Retina (tissue), 1 donor: Measurements from ENCODE around the gene GINS2.

Source experiments
- DNase-seq: peaks from one replicate; pipeline ENCODE4 v3.0.0-alpha.2; 2016

Gene GINS2

DNA sequence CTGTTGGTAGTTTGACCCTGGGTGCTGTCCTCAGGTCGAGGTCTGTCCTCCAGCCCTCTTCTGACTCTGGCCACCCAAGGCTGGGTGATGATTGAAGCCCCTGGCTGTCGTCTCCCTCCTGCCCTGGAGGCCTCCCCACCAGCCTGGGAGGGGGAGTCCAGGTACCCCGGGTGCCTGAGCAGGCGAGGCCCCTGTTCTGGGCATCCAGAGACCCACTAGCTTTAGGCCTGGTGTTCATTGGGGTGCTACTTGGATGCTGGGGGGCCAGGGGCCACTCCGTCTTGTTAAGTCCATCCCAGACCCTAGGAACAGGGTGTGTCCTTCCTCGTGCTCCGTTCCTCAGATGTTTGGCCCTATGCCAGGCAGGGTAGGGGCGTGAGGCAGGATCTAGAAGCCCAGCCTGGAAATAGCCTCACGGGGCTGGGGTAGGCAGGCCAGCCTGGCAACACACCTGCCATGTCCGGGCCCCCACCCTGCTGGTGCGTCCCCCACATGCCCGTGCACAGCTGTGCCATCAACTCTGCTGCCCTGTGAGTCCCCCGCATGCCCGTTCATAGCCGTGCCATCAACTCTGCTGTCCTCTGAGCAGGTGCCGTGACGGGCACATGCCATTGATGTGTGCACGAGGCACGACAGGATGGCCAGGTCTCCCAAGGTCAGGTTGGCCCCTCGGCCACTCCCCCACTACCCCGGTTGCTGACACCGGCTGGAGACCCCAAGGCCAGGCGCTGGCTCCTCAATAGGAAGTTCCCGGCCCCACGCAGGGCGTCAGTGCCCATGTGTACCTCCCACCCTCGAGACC is 36.9 kb downstream of the GINS2 start:
- peak; percentile 67 for DNase-seq

DNA sequence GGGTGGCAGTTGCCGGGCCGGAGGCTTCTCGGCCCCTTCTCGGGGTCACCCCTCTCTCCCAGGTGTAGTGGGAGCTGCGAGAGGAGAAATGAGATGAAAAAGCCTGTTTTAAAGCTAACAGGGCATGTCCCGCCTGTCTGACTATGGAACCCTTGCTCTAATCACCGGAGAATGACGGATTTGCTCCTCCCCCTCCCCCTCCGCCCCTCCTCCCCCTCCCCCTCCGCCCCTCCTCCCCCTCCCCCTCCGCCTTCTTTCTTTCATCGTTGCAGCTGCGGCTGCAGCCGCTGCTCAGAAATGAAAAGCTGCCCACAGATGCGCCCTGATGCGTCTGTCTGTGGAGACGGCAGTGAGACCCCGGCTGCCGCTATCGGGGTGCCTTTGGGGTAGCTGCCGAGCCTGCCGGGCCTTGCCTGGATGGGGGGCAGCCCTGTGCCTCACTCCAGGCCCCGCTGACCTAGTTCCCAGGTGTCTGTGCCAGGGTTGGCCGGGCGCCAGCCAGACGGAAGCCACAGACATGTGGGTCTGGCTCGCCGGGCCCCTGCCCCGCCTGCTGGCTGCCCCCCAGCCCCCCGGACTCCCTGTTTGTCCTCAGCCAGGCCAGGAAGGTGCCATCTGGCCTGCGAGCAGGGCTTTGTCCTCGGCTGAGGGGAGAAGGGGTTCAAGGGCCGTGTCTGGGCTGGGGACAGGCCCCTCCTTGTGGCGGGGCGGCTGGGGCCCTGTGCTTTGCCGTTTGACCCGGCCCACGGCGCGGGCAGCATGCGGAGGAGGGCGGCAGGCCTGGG is 37.7 kb downstream of the GINS2 start:
- peak; percentile 86 for DNase-seq

DNA sequence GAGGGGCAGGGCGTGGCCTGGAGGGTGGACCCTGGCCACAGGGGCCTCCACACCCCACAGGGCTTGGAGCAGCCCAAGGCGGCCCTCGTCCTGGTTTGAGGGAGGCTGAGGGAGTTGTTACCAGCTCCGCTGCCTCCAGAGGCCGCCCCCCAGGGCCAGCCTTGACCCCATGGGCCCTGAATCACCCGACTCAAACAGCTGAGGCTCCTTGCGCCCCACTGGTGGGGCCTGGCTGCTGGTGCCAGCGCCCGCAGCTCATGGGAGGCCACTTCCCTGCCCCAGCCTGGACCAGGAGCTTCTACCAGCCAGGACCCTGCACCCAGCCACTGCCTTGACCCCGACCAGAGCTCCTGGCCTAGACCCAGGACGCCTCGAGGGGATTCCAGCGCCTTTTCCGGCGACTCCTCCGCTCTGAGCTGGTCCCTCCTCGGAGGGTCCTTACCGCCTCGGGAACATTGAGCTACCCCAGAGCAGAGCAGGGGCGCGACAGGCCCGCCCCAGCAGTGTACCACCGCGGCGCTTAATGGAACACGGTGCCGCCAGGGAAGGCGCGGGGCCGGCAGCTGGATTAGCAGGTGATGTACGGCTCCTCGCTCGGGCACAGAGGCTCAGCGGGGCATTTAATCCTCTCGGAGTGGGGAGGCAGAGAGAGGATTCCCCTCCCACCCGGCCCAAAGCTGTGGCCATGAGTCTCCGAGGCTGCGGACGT is 38.5 kb downstream of the GINS2 start:
- peak; percentile 84 for DNase-seq

DNA sequence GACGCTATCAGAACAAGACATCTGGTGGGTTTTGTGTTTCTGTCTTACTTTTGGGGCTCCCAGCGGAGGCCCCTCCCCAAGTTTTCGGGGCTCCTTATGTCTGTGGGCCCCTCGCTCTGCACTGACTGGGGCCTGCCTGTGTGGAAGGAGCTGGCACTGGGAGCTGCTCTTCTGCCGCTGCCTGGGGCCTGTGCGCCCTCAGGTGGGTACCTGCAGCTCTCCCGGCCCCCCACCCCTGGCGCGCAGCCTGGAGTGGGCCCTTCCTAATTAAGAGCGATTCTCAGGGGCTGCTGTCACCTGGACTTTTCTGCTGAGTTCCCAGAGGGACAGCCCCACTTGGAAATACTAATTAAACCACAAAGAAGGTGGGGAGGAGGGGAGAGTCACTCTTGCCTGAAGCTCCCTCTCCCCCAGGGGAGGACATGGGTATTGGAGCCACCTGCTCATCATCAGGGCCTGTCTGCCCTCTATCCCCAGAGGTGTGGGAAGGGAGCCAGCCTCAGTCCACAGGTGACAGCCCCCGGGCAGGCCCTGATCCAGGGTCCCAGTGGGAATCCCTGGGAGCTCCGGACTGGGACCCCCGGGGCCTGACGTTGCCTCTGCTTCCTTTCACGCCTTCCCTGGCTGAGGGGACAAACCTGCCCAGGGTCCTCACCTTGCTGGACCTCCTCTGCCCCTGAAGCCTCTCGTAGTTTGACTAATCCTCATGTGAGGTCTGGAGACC is 39.2 kb downstream of the GINS2 start:
- peak; percentile 51 for DNase-seq

DNA sequence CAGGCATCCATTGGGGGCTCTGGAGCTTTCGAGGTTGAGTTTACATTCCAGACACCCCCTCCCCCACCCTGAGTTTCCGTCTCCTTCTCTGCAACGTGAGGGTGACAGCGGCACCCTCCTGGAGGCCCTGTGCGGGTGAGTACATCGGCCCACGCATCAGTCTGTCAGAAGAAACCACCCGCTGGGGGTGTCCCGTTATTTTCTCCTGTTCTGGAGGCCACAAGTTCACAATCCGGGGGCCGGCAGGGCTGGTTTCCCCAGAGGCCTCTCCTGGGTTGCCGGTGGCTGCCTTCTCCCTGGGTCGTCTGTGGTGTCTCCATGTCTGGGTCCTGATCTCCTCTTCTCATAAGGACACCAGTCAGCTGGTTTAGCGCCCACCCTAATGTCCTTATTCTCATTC is 39.9 kb downstream of the GINS2 start:
- DNase-seq = peak; percentile 48

DNA sequence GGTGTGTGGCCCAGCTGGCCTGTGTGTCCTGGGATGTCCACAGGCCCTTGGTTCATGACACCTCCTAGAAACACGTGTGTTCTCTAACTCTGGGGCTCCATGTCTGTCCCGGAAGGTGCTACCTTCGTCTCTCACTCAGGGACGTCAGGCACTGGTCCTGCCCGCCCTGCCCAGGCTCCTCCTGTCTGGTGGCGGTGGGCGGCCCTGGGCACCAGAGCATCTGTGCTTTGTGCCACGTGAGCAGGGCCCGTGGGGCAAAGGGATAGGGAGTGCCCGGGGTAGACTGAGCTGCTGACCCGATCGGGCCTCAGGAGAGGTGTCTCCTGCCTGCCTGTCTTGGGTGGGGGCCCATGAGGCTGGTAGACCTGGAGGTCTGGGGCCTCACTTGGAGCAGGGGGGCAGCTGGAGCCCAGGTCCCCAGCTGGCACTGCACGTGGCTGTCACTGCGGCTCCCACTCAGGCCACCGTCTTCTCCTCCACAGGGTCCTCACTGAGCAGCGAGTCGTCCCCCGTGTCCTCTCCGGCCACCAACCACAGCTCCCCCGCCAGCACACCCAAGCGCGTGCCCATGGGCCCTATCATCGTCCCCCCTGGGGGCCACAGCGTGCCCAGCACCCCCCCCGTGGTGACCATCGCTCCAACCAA is 40.6 kb downstream of the GINS2 start:
- no peak for DNase-seq

DNA sequence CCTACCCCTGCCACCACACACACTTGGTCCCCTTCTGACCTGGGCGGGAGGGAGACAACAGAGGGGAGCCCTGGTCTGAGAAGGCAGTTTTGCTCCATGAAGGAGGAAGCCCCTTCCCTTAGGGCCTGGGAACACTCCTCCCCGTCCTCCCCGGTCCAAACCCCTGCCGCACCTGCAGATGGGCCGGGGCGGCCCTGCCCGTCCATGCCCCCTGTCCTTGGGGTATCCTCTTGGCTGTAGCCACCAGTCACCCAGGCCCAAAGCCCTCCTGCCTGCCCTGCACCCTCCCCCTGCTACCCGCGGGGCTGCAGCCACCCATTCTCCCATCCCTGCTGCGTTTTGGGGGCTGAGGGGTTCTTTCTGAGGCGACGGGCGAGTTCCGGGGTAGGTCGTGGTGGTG is 41.8 kb downstream of the GINS2 start:
- DNase-seq = no peak

DNA sequence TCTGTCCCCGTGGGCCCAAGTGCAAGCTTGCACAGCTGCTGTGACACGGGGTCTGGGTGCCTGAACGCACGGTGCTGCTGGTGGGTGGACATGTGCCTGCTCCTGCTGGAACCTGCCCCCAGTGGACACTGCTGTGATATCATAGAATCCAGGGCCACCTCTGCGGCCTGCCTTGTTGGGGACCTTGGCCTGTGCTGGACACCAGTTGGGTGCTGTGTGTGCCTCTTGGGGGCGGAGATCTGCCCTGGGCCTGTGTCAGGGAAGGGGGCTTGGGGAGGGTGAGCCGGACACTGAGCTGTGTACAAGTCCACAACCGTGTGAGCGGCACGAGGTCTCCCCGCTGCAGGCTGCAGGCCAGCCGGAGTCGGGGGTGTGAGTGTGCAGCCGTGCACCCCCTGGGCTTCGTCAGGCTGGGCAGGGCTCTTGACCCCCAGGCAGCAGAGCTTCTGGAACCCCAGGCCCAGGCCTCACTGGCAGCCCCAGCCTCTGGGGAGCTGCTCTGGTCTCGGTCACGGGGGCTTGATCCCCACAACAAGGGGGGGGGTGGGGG is 42.3 kb downstream of the GINS2 start:
- DNase-seq = no peak

DNA sequence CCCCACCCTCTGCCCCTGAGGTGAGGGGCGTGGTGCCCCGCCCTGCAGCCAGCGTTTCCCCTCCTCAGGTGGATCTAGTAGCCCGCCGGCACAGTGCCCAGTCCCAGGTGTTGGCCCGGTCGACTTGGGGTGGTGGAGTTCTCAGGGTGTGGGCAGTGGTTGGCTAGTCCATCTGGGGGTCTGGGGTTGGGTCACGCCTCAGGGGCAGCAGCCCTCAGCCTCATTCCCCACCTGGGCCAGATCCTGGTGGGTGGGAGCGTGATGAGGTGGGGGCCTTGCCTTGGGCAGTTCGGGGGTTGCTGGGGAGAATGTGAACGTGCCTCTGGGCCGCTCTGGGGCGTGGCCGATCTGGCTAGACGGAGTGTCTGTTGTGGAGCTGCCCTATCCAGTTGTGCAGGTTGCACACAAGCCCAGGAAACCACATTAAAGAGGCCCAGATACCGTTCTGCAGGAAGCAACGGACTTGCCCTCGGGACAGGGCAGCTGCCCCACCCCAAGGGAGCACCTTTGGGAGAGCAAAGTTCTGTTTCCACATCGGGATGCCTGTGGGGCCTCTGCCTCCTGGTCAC is 43.6 kb downstream of the GINS2 start:
- no peak for DNase-seq

DNA sequence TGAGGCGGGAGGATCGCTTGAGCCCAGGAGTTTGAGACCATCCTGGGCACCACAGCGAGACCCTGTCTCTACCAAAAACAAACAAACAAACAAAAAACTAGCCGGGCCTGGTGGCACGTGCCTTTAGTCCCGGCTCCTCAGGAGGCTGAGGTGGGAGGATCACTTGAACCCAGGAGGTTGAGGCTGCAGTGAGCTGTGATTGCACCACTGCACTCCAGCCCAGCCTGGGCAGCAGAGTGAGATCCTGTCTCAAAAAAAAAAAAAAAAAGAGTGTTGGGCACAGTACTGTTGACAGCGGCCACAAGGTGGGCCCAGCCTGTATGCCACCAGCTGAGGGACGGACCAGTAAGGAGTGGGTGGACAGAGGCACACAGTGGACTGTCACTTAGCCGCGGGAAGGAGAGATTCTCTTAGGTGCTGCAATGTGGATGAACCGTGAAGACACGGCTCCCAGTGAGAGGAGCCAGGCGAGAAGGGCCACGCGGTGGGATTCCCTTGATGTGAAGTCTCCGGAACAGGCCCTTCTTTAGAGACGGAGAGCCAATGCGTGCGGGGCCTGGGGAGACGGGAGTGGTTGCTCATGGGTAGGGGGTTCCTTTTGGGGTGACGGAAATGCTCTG is 44.6 kb downstream of the GINS2 start:
- no peak for DNase-seq

DNA sequence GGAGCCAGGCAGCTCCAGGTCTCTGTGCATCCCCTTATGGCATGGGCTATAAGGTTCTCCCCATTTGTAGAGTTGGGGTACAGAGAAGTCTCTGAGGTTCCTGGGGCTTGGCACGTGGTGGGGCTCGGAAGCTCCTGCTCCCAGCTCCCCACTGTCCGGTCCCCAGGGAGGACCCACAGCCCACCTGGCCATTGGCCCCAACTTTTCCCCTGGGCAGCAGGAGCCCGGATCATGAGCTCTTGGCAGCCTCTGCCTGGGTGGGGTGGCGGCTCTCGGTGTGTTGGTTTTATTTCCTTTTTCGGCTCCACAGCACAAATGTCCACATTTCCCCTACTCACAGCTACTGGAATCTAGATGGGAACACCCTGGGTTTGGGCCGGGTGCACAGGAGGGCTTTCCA is 45.1 kb downstream of the GINS2 start:
- DNase-seq = no peak

DNA sequence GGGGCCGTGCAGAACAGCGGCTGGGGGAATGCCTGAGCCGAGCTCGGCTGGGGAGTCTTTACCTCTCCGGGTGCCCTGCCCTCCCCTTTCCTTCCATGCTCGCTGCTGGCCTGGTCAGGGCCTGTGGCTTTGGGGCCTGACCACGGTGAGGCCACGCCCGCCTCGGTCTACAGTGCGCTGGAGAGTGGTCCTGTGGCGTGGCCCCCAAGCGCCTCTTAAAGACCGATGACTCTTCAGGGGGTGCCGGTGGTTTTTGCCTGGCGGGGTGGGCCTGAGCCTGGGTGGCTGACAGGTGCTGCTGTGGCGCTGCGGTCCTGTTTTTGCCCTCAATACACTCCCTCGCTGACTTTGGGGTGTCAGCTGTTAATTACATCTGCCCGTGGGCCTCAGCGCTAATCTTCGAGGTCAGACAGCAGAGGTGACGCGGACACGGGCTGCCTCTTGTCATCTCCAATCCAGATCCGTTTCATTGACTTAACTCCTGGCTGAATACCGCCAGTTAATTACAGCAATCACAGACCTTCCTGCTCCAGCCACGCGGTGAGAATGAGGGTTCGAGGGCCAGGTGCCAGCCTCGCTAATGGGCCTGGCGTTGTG is 45.9 kb downstream of the GINS2 start:
- peak; percentile 78 for DNase-seq

DNA sequence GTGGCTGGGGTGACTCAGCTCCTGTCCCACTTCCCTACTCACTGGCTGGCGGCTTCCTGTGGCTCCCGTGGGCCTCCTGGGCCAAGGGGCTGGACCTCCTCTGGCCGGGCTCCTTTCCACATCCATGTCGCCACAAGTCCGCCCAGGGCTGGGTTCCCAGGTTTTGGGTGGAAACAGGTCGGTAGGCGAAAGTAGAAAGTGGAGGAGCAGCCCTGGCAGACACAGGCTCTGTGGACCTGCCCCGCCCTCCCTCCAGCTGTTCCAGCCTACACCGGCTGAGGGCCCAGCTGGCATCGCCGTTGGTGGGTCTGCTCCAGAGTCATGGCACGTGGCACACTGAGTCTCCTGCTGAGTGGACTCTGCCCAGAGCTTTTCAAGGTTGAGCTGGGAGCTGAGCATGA is 47.0 kb downstream of the GINS2 start:
- DNase-seq = no peak

DNA sequence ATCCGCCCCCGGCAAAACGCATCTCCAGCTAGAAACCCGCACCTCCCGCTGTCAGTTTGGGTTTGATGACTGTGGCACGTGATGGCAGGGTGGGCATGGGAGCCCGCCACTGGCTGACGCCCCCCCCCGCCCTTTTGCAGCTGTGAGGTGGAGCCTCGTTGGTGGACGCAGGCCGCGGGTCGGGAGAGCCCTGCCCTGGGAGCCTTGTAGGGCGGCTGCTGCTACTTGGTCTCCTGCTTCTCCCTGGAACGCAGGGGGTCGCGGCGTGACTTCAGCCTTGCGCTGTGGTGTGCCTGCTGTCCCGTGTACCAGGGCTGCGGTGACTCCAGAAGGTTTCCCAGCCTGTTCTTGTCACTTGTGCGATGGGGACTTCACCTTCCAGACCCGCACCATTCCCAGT is 47.4 kb downstream of the GINS2 start:
- no peak for DNase-seq

DNA sequence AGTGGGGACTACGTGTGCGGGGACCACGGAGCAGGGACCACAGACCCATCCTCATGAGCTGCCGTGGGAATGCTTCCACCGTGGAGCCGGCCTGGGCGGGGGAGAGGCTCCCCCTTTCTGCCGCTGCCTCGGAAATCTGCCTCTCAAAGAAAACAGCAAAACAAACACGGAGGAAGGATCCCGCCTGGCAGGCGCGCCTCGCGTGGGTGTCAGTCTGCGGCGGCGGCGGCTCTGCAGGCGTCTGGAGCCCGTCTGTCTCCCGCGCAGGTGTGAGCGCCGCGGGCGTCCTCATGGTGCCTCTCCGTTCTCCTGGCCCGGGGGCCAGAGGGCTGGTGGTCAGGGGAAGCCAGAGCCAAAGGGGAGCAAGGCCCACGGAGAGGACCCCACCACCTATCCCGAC is 48.2 kb downstream of the GINS2 start:
- DNase-seq = no peak

DNA sequence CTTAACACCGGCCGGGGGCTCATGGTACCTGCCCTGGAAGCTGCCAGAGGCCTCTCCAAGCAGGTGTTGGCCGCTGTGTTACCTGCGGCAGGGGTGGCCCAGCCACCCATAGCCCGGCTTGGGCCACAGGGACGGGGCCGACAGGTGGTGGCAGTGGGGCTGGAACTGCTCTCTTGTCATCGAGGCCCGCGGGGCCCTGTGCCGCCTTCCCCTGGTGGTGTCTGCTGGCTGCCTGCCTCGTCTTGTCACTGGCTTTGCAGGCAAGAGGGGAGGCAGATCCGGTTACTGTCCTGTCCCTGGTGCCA is 48.5 kb downstream of the GINS2 start:
- no peak for DNase-seq

DNA sequence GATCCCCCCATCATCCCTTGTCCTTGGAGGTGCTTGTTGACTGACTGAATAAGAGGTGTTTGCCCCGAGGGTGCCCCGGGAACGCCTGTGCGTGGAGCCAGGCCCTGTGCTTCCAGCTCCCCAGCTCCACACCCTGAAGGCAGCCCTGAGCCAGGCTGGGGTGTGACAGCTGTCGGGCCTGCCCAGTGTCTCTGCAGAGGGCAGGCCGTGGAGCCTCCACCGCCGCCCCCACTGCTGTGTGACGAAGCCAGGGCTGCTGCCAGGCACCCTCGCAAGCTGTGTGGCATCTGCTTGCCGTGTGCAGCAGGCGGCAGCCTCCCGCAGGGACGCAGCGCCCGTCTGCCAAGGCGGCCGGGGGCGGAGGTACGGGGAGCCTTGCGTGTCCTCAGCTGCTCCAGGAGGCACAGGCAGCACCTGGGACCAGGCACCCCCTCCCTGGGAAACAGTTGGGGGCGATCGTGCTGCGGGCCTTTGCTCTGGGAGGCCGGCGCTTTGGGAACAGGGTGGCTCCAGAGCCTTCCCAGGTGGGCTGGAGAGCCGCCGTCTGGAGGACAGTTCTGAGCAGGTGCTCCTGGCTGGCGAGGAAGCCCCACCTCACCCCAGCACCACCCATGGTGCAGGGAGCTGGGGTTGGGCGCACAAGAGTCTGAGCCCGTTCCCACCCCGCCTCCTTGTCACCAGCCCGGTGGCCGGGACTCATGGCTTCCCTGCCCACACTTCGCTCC is 49.1 kb downstream of the GINS2 start:
- peak; percentile 47 for DNase-seq

DNA sequence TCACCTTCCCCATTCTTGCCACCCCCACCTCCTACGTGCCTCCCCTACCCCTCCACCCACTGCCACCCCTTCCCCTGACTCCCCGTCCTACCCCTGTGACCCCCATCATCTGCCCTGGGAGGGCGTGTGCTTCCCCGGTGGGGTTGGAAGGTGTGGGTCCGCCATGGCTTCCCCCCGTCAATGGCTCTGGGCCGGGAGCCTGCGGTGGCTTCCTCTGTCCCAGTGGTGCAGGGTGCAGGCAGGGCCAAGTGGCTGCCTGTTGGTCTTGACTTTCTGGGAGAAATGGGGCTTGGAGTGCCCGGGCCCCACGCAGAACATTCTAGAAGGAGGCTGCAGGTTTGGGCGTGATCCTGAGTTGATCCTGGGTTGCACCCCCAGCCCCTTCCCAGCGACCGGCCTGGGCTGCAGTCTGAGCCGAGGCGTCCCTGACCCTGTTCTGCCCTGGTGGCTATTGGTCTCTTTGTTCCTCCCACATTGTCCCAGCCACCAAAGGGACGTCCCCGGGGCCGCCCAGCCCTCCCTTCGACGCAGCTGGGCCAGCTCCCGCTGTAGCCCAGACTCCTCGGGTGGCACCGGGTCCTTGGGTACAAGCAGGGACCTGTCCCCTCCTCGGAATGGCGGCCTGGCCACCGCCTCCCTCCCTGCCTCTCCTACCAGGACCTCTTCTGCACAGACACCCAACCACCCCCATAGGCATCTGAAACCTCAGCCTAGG is 49.9 kb downstream of the GINS2 start:
- no peak for DNase-seq

DNA sequence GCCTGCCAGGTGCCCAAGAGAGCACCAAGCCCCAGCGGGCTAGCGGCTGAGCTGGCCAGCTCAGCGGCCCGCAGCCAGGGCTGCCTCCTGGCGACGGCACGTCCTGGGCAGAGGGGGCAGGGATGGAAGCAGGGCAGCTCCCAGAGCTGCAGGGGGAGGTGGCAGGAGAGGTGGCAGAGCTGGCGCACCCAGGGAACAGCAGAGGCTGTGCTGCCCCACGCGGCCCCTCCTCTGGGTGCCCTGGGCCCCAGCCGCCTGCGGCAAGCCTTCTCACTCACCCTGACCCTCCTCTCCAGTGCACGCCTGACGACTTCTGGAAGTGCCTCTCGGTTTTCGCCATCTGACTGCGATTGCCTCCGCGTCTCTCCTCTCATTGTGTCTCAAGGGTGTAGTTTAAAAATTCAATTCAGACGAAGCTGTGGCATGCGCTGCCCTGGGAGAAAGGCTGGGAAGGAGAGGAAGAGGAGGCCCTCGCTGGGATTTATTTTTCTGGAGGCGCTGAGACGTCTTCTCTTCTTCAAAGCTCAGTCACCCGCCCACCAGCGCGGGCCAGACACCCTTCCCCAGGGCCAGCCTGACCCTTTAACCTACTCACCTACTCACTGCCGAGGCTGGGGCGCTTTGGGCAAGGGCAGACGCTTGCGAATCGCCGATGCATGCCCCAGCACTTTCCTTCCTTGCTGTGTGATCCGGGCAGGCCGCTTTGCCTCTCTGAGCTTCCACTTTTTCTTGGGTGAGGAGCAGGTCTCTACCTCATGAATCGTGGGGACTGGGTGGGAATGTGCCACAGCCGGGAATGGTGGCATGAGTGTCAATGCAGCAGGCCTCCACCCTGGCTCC is 50.7 kb downstream of the GINS2 start:
- DNase-seq = peak; percentile 61
